HL-60/S4 treated with retinoic acid at 250 ng/mL for 4 days and 3 days (cell line): ENCODE results near the gene THADA.
"Not testable (repeated sequence)": the region's sequence is repeated elsewhere in the genome, so short reads cannot be mapped to it uniquely, and the experiment has no call there.

Experiments used
- in situ Hi-C: fragments of 300-500 bp; cut with MboI; formaldehyde crosslinking; loops from 2 replicates; pipeline ENCODE4 v1.7.0; 2022; ENCODE audit warnings: low sequenced_read_pairs

The THADA gene, protein sequence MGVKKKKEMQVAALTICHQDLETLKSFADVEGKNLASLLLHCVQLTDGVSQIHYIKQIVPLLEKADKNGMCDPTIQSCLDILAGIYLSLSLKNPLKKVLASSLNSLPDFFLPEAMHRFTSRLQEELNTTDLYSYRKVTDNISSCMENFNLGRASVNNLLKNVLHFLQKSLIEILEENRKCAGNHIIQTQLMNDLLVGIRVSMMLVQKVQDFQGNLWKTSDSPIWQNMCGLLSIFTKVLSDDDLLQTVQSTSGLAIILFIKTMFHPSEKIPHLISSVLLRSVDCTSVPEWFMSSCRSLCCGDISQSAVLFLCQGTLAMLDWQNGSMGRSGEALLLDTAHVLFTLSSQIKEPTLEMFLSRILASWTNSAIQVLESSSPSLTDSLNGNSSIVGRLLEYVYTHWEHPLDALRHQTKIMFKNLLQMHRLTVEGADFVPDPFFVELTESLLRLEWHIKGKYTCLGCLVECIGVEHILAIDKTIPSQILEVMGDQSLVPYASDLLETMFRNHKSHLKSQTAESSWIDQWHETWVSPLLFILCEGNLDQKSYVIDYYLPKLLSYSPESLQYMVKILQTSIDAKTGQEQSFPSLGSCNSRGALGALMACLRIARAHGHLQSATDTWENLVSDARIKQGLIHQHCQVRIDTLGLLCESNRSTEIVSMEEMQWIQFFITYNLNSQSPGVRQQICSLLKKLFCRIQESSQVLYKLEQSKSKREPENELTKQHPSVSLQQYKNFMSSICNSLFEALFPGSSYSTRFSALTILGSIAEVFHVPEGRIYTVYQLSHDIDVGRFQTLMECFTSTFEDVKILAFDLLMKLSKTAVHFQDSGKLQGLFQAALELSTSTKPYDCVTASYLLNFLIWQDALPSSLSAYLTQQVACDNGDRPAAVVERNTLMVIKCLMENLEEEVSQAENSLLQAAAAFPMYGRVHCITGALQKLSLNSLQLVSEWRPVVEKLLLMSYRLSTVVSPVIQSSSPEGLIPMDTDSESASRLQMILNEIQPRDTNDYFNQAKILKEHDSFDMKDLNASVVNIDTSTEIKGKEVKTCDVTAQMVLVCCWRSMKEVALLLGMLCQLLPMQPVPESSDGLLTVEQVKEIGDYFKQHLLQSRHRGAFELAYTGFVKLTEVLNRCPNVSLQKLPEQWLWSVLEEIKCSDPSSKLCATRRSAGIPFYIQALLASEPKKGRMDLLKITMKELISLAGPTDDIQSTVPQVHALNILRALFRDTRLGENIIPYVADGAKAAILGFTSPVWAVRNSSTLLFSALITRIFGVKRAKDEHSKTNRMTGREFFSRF (N-terminal part only)

DNA sequence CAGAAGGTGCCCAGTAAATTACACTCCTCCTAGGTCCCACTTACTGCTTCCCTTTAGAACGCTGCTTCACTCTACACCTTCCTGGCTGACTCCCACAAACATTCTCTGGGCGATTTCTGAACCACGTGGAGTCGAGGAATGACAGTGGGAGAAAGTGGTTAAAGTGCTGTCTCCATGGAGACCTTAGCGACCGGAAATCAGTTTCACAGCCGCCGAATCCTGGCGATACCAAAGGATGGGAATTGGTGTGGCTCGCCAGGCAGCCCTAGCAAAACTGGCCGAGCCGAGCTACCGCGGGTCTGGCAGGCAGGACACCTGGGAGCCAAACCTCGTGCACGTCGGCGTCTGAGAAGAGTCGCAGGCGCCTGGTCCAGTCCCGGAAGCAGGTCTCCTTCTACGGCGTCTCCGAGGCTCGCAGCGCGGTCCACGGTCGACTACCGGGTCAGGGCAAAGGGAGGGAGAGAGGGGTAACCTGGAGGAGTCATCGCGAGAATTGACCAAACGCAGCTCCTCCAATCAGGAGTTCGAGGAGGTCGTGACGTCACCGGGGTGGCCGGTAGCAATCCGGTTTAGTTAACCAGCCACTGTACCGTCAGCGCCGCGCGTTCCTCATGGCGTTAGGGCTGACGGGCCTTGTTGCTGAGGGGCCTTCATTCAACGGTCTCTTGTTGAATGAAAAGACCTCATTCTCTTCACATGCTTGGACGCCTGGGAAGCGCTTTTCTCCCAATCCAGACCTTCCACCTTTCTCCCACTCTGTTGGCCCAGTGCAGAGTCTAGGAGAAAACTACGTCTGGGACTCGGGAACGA, at the start of gene THADA:
Gene THADA, minus strand, starts transcription at position 436 of the 810 bp plus-strand sequence. CDS start 3,646 bp downstream, outside the sequence.
- in situ Hi-C loops = no loop called here

DNA sequence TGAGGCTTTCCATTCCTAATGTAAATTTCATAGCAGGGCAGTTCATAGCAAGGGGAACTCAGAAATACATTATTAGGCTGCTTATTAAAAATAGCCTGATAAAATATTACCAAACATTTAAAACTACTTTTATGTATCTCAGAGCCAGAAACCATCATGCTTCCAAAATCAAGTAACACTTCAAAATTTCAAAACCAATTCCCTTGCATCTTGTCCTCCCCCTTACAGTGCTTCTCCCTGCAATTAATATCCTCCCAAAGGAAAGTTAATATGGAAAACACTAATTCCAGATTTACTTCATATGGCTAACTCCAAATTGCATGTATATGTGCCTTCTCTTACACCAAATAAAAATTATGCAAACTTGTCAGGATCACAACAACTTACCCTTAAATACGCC, 47.8 kb upstream of the THADA start:
- in situ Hi-C loops = no loop called here

DNA sequence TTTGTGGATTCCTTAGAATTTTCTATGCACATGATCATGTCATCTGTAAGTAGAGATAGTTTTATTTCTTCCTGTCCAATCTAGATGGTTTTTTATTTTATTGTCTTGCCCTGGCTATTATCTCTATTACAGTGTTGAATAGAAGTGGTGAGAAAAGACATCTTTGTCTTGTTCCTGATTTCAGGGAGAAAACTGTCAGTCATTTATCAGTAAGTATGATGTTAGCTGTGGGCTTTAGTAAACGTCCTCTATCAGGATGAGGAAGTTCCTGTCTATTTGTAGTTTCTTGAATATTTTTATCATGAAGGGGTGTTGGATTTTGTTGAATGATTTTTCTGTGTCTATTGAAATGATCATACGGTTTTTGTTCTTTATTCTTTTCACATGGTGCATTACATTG, 46.5 kb upstream of the THADA start:
- in situ Hi-C loops = no loop called here

DNA sequence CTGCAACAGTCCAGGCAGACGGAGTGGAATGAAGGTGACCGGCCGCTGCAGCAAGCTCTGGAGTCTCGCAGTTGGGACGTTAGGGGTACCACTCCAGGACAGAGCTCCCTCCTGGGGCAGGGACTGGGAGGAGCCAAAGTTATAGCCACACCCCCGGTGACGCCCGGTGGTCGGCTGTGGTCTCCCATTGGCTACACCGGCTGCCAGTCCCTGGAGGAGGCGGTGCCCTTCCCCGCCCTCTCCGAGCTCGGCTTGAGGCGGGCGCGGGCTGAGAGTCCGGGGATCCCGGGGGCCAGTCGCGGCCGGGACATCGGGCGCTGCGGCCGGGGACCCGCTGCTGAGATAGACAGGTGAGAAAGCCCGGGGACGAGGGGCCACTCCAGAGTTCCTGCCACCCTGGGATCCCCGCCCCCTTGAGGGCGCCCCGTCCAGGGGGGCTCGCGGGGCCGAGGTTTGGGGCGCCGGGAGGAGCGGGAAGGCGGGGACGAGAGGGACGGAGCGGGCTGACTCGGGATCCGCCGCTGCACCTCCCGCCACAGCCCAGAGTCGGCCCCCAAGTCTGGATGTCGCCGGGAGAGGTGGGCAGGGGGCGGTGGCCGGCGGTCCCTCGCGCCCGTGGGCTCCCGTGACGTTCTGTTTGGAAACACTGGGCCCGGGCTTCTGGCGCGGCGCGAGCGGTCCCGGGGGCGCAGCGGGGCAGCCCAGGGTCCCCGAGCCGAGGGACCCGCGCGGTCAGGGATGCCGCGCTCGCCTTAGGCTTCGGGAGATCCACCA, 41.4 kb upstream of the THADA start, which contains the start of gene PLEKHH2:
Gene PLEKHH2, plus strand, starts transcription at position 231 of the 774 bp plus-strand sequence. CDS start 7,414 bp downstream, outside the sequence.
- in situ Hi-C loops = no loop called here

DNA sequence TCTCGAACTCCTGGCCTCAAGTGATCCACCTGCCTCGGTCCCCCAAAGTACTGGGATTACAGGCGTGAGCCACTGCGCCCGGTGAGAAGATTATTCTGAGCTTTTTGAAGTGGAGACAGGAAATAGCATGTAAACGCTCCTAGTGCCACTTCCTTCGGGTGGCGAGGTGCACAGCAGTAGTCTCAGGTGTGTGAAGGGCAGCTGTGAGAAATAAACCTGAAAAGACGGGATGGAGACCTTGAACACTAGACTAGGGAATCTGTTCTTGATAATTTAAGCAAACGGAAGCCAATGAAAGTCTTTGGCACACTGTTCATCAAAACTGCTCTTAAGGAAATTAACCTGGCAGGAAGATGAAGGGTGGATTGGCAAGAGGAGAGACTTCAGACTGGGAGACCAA, 40.8 kb upstream of the THADA start:
- in situ Hi-C loops = no loop called here

DNA sequence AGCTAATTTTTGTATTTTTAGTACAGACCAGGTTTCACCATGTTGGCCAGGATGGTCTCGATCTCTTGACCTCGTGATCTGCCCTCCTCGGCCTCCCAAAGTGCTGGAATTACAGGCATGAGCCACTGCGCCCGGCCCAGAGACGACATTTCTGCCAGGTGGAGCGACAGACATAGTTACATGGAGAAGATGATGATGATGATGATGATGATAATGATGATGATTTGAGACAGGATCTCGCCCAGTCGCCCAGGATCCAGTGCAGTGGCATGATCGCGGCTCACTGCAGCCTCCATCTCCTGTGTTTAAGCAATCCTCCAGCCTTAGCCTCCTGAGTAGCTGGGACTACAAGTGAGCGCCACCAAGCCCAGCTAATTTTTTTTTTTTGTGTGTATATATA, 40.3 kb upstream of the THADA start:
- in situ Hi-C loops = not testable (repeated sequence)

DNA sequence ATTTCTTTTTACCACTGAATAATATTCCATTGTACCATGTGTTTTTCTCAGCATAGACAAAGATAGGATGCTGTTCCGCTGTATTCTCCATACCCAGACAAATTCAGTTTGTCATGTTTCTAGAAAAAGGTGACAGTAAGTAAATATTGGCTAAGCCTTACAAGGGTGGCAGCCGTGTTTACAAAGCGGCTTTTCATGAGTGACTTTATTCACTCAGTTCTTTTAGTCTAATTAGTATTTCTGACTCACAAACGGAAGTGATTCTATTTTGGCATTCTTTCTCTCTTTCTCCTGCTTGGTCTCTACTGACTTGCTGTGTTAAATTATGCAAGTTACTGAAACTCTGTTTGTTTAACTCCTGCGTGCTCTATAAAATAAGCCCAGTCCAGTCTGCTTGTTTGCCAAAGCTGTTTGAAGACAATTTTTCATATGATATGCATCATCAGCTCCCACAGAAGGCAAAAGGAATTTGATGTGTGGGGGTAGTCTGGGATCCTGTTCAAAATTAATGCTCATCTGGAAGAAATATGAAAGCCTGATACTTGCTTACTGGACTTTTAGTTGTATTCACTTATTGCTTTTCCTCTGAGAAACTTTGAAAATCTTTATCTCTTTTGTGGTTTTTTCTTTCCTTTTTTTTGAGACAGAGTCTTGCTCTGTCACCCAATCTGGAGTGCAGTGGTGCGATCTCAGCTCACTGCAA, 38.9 kb upstream of the THADA start:
- in situ Hi-C loops = no loop called here

DNA sequence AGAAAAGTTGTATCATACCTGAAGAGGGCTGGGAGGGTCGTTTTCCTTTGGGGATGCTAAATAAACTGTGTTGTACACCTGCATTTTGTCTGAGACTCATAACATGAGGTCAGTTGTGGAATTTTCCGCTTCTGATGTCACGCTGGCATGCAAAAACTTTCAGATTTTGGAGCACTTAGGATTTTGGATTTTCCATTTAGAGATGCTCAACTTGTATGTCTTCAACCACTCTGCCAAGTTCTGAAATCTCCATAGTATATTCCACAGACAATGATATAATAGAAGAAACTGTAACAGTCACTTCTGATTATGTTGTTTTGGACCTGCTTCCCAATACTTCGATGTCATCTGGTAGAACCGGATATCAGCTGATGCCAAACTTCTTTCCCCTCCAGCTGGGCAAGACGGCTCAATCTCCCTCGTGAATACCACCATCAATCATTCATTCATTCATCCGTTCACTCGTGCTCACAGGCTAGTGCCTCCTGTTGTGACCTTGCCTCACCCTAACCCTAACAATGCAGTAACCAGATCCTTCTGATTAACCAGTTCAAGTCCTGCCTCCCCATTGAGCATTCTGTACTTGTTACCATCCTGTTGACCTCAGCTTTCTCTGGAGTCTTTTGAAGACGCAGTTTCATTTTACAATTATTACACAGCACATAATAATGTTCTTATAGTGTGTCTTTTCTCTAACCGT, 35.9 kb upstream of the THADA start:
- in situ Hi-C loops = no loop called here

DNA sequence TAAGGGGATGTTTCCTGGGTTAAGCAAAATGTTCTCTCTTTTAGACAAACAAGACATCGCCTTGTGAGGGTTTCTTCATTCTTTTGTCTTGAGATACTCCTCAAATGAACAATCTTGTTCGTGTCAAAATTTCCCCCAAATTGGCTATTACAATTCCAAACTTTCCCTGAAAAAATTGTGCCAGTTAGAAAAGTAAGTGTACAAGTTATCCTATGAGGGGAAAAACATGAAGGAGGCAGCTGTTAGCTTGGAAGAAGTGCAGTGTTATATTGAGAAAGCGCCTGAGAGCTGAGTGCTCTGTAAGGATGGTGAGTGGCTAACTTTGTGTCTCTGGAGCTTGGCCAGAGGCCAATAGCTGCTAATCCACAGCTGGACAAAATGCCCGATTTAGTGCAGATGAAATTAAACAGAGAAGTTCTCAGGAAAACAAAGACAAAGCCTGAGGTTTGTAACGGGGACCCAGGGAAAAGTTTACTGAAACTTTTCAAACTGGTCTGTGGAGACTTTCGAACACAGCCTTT, 27.2 kb upstream of the THADA start:
- in situ Hi-C loops = no loop called here

DNA sequence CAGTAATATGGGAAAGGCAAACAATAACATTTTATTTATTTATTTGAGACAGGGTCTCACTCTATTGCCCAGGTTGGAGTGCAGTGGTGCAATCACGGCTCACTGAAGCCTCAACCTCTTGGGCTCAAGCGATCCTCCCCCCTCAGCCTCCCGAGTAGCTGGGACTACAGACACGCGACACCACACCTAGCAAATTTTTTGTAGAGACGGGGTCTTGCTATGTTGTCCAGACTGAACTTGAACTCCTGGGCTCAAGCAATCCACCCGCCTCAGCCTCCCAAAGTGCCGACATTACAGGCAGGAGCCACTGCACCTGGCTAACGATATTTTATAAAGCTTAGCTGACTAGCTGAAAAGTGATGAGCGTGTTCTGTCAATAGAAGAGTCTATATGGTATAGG, 23.7 kb upstream of the THADA start:
- in situ Hi-C loops = no loop called here

DNA sequence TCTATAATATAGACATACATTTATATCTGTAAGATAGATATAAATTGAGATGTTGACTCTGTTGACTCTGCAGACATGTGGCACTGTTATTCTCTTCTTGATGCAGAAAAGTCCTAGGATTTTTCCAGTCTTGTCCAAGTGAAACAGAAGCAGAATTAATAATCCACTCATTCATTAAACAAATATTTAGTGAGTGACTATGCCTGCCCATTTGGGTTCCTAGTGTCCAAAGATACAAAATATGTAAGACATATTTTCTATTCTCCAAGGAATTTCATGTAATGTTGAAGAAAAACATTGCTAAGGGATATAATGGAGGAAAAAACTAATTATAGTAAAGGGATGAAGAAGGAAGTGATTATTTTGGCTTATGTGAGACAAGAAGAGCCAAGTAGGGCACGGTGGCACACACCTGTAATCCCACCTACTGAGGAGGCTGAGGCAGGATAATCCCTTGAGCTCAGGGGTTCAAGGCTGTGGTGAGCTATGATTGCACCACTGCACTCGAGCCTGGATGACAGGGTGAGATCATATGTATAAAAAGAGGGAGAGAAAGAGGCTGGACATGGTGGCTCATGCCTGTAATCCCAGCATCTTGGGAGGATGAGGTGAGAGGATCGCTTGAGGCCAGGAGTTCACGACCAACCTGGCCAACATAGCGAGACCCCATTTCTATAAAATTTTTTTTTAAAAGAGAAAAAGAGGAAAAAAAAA, 21.3 kb upstream of the THADA start:
- in situ Hi-C loops = no loop called here

DNA sequence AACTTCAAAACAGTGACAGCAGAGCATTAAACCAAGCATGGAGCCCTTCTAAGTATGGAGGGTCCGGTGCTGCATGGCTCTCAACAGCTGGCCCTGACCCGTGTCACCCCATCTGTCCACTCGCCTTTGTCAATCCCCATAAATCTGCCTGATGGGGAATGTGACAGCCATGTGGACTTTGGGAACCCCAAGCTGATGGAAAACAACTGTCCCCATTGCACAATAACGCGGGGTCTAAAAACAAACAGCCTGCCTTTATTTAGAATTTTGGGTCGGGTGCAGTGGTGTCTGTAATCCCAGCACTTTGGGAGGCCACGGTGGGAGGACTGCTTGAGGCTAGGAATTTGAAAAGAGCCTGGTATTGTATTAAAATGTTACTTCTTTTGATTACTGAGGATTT, 17.1 kb upstream of the THADA start:
- in situ Hi-C loops = no loop called here

DNA sequence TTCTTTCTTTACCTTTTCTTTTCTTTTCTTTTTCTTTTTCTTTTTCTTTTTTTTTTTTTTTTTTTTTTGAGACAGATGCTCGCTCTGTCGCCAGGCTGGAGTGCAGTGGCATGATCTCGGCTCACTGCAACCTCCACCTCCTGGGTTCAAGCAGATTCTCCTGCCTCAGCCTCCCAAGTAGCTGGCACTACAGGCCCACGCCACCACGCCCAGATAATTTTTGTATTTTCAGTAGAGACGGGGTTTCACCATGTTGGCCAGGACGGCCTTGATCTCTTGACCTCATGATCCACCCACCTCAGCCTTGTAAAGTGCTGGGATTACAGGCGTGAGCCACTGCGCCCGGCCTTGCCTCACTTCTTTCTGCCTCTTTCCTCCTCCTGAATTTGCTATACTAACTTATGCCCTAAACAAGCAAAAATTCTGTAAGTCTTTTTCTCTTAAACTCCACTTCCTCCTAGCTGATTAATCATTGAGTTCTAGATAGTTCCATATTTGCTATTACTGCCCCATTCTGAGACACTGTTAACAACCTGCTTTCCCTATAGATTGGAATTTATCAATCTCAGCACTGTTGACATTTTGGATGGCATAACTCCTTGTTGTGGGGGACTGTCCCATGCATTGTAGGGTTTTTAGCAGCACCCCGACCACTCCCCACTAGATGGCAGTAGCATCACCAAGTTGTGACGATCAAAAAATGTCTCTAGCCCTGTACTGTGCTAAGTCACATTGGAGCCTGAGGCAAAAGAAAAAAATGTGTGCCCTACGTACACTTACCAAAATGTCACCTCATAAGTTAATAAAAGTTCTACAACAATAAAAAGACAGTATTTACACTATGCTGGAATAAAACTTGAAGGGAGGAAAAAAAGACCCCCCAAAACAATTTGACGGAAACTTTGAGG, 16.4 kb upstream of the THADA start:
- in situ Hi-C loops = no loop called here

DNA sequence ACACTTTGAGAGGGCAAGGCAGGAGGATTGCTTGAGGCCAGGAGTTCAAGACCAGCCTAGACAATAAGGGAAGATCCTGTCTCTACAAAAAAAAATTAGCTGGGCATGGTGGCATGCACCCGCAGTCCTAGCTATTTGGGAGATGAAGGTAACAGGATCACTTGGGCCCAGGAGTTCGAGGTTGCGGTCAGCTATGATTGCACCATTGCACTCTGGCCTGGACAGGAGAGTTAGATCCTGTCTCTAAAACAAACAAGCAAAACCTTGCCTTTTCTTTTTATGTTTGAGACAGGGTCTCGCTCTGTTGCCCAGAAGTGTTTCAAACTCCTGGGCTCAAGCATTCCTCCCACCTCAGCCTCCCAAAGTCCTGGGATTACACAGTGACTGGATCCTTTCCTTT, 14.5 kb upstream of the THADA start:
- in situ Hi-C loops = no loop called here

DNA sequence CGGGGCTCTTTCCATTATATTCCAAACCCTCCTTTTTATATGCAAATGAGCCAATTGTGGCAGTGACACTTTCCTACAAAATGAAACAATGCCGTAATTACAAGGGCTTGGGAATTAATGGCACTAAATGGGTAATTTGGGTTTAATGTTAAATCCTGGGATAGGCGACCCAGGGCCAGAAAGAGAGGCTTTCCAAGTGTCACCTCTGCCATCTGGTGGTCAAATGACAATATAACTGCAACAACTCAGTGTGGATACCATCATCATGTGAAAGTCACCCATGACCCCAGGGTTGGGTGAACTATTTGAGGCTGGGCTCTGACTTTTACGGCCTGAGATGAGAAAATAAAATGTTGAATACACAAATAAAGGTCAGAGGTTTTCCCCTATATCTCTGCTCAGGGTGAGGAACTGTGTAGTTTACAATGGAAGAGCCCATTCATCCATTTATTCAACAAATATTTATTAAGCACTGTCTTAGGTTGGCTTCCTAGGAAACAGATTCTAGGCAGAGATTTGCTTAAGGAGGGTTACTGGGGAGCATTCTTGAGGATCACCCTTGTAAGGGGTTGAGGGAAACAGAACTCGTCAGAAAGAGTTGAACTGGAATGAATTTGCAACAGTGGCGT, 13.6 kb upstream of the THADA start:
- in situ Hi-C loops = no loop called here

DNA sequence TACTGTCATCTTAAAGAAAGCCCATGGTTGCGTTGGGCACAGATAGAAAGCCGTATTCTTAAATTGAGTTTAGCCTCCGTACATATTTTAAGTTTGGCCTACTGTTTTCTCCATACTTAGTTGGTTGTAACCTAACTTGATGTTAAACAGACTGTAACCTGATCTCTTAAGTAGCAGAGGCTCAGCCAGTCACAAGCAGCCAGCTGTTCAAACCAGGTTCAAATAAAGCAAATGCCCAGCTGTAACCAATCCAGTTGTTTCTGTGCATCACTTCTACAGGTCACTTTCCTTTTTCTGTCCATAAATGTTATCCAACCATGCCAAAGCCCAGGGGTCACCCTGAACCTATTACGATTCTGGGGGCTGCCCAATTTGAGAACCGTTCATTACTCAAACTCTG, 10.0 kb upstream of the THADA start:
- in situ Hi-C loops = no loop called here
